T-helper 1 cell (primary cell): Measurements from ENCODE around the gene FGF12.

Experiments
- DNase-seq, 5 donors: peaks; one replicate each; pipeline ENCODE4 v3.0.0-alpha.2; 2012 to 2020

The FGF12 gene

GRCh38 chr3:192409838-192410683, 317.3 kb downstream of the FGF12 start:
- no peak for DNase-seq

DNA sequence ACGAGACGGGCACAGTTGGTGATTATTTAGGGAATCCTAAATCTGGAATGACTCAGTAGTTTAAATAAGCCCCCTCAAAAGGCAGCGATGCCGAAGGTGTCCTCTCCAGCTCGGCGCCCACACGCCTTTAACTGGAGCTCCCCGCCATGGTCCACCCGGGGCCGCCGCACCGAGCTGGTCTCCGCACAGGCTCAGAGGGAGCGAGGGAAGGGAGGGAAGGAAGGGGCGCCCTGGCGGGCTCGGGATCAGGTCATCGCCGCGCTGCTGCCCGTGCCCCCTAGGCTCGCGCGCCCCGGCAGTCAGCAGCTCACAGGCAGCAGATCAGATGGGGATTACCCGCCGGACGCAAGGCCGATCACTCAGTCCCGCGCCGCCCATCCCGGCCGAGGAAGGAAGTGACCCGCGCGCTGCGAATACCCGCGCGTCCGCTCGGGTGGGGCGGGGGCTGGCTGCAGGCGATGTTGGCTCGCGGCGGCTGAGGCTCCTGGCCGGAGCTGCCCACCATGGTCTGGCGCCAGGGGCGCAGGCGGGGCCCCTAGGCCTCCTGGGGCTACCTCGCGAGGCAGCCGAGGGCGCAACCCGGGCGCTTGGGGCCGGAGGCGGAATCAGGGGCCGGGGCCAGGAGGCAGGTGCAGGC, 318.0 kb downstream of the FGF12 start:
- no peak for DNase-seq

GRCh38 chr3:192408647-192409200, 318.6 kb downstream of the FGF12 start:
- DNase-seq = no peak

- DNase-seq = no peak
Observed at GRCh38 chr3:192408007-192408646, 319.2 kb downstream of the FGF12 start.

DNA sequence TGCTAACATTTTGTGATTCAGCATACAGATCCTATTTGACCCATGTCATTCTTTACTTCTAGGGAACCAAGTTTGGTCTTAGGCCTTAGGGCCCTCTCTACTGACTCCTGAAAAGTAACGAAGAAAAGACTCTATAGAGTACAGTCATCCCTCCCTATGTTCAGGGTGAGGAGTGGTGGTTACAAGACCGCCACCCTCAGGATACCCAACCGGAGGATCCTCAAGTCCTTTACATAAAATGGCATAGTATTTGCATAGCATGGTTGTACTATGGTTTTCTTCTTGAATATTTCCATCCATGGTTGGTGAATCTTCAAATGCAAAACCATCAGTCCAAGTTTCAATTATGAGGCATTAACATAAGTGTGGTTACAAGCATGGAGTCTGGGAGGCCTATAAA, 327.6 kb downstream of the FGF12 start:
- DNase-seq = no peak

GRCh38 chr3:192397012-192397411, 330.3 kb downstream of the FGF12 start:
- DNase-seq = no peak

DNA sequence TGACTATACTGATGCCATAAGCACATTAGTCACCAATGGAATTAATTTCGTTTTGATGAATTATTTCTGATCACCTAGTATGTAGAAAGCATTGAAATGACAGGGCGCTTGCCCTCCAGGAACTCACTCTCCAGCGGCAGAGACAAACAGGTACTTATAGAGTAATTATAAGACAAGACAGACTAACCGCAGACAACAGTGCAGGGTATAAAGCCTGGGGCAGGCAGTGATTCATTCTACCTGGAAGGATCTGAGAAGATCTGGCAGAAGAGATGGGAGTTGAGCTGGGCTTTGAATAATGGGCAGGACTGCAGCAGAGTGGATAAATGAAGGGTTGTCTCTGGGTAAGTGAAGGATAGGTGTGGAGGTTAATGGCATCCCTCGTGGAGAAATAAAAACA, 331.8 kb downstream of the FGF12 start:
- no peak for DNase-seq

DNA sequence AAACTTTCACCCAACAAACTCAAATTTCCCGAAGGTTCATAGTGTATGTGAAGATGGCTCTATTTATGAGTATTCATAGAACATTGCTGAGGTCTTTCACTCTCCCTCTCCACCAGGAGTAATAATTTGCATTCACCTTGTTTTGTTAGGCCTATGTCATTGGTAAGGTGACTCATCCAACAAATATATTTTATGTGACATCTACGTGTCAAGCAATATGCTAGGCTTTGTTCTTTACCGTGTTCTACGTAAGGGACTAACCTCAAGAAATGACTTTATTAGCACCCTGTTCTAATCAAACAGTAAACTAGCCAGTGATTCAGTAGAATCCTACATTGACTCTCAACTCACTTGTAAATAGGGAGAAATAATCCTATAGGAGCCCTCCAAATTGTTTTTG, 334.4 kb downstream of the FGF12 start:
- DNase-seq = no peak

- no peak for DNase-seq
Observed at GRCh38 chr3:192382861-192383260, 344.5 kb downstream of the FGF12 start.

DNA sequence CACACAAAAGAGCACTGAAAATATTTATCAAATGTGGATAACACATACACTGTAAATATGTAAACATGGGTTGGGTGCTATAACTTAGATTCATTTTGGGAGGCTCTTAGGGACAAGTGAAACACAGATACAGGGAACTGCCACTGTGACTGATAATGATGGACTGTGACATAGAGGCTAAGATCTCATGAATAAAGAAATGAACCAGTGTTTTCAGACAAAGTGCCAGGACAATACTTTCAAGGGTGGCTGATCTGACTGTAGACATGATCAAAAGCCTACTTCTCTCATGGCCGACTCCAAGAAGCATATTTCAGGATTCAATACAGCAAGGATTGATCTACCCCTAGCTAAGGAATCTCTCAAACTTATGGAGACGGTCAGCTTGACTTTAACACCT, 353.8 kb downstream of the FGF12 start:
- no peak for DNase-seq

GRCh38 chr3:192373032-192373431, 354.3 kb downstream of the FGF12 start:
- no peak for DNase-seq

DNA sequence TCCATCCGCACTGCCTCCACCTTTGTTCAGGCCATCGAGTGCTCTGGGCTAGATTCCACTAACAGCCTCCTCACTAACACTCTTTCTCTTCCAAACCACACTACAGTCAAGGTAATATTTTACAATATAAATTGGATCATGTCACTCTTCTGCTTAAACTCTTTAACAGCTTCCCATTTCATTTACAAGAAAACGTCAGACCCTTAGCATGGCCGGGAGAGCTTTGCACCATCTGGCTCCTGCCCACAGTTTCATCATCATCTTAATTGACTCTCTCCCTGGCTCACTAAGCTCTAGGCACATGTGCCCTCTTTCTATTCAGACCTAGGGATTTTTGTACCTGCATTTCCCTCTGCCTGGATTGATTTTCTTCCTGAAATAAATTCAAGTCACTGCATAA, 354.7 kb downstream of the FGF12 start:
- DNase-seq = no peak

- DNase-seq = no peak
Observed at GRCh38 chr3:192371870-192372400, 355.4 kb downstream of the FGF12 start.

GRCh38 chr3:192367616-192368015, 359.7 kb downstream of the FGF12 start:
- DNase-seq = no peak

- no peak for DNase-seq
Observed at GRCh38 chr3:192366916-192367315, 360.4 kb downstream of the FGF12 start.

GRCh38 chr3:192365571-192365970, 361.8 kb downstream of the FGF12 start:
- no peak for DNase-seq

DNA sequence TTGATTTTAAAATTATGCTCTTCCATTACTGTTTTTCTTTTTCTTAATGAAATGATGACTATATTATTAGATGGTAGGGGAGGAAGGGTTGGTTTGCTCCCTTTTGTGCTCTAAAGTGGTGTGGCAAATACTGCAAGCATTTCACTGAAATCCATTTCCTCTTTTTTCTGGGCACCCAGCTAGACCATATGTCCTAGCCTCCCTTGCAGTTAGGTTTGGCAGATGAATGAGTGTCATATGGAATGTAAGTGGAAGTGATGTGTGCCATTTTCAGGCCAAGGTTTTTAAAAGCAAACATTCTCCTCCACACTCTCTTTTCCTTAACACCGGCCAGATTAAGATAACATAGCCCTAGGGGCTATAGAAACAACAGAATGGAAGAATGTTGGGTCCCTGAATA, 363.0 kb downstream of the FGF12 start:
- DNase-seq = no peak

DNA sequence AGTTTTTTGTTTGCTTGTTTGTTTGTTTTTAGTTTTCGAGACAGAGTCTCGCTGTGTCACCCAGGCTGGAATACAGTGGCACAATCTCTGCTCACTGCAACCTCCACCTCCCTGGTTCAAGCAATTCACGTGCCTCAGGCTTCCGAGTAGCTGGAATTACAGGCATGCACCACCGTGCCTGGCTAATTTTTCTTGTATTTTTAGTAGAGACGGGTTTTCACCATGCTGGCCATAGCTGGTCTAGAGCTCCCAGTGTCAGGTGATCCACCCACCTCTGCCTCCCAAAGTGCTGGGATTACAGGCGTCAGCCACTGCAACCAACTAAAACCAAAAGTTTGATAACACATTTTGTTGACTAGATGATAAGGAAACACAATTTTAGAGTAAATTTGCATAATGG, 372.7 kb downstream of the FGF12 start:
- DNase-seq = no peak

- DNase-seq = no peak
Observed at GRCh38 chr3:192352142-192352541, 375.2 kb downstream of the FGF12 start.

DNA sequence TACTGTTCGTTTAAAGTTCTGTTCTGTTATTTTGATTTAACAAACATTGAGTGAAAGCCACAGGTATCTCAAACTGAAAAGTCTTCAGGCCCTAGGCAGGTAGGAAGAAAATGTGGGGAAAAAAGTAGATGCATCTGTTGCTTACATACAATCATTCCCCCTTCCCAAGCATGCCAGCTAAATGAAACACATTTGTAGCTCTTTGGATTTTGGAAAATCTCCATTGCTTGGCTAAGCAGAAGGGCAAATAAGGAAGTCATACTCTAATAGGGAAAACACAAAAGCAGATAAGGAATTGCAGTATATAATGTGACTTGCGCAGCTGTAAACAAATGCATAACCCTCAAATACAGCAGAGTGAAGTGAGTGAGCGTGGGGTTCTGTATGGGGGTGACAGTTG, 375.9 kb downstream of the FGF12 start:
- DNase-seq = no peak

GRCh38 chr3:192340031-192340430, 387.3 kb downstream of the FGF12 start:
- DNase-seq = no peak

- DNase-seq = no peak
Observed at GRCh38 chr3:192339214-192339613, 388.1 kb downstream of the FGF12 start.

- DNase-seq = no peak
Observed at GRCh38 chr3:192336286-192336685, 391.1 kb downstream of the FGF12 start.
